GM12878 (cell line): ENCODE measurements around the gene G2E3. TPM values are rescaled to one million over a fixed set of nuclear protein-coding genes. Genes with fewer than 3 reads are reported as not detected.
"Not testable (repeated sequence)": the region's sequence is repeated elsewhere in the genome, so short reads cannot be mapped to it uniquely, and the experiment has no call there.

ENCODE experiments used
- ATAC-seq: fragments of 200-7000 bp; cut with Tn5 transposase; 3 replicates; pipeline ENCODE4 v1.9.1; 2020; ENCODE audit warnings: mild to moderate bottlenecking, moderate library complexity
- BruUV-seq: library from RNA; stranded (reverse); fragments of 400-500 nt; replicated peaks from 2 replicates; lab custom pipeline; 2021; lab: Mats Ljungman, UMichigan
- CTCF ChIA-PET: fragments of 300-600 bp; sonication (Branson Sonifier 250); formaldehyde crosslinking; extraction: SDS; loops from one replicate; lab custom pipeline; 2021; ENCODE audit warnings: inconsistent platforms; lab: Yijun Ruan, JAX
- POLR2A ChIA-PET: fragments of 350-600 bp; formaldehyde crosslinking; extraction: SDS; loops from one replicate; lab custom pipeline; 2021; ENCODE audit warnings: inconsistent platforms; lab: Charles Lee
- RAD21 ChIA-PET: fragments of 300-600 bp; sonication (Branson Sonifier 250); formaldehyde crosslinking; loops from one replicate; lab custom pipeline; 2023; ENCODE audit warnings: antibody characterized with exemption; ENCODE audit not compliant: unreplicated experiment; lab: Charles Lee
- SMC1A ChIA-PET: fragments of 300-600 bp; sonication (Branson Sonifier 250); formaldehyde crosslinking; loops from one replicate; lab custom pipeline; 2023; ENCODE audit not compliant: unreplicated experiment, uncharacterized antibody; lab: Charles Lee
- DNase-seq: peaks from one replicate; pipeline ENCODE4 v3.0.0-alpha.2; 2011; ENCODE audit warnings: low read depth, low spot score
- FAIRE-seq: peaks from 3 replicates; lab custom pipeline; 2011; peaks lifted over from hg19 to GRCh38; lab: Jason Lieb, UNC
- H2AFZ ChIP-seq: 2 replicates; pipeline ENCODE4 v1.6.0; 2011; ENCODE audit warnings: low read depth, low read length, control low read depth; ENCODE audit not compliant: control insufficient read depth
- H3K27ac ChIP-seq: 2 replicates; pipeline ENCODE4 v1.5.1; 2011; ENCODE audit warnings: control low read depth; ENCODE audit not compliant: control insufficient read depth, insufficient read depth
- H3K27me3 ChIP-seq, 2 experiments: replicated peaks in 1 of 2; 2 replicates each; pipeline versions ENCODE4 v1.6.0 to v1.6.1; 2011; ENCODE audit warnings: low read length in 1 of 2; ENCODE audit not compliant: control insufficient read depth in 2 of 2, insufficient read depth in 2 of 2
- H3K36me3 ChIP-seq, 2 experiments: 2 replicates each; pipeline ENCODE4 v1.5.1; 2011; ENCODE audit warnings: low read length in 1 of 2; ENCODE audit not compliant: control insufficient read depth in 2 of 2, insufficient read depth in 2 of 2
- H3K4me1 ChIP-seq: 2 replicates; pipeline ENCODE4 v1.6.1; 2011; ENCODE audit warnings: mild to moderate bottlenecking, low read length, moderate library complexity, mixed read lengths; ENCODE audit not compliant: control insufficient read depth, insufficient read depth
- H3K4me2 ChIP-seq: 2 replicates; pipeline ENCODE4 v1.6.0; 2011; ENCODE audit warnings: control low read depth; ENCODE audit not compliant: control insufficient read depth, insufficient read depth
- H3K4me3 ChIP-seq: fragments of 200-600 bp; sonication (generic); 2 replicates; pipeline ENCODE4 v1.5.1; 2016
- H3K79me2 ChIP-seq: 2 replicates; pipeline ENCODE4 v1.6.0; 2011; ENCODE audit warnings: low read length; ENCODE audit not compliant: control insufficient read depth, insufficient read depth
- H3K9ac ChIP-seq: 2 replicates; pipeline ENCODE4 v1.8.0; 2011; ENCODE audit warnings: low read length, control low read depth, mixed read lengths; ENCODE audit not compliant: control insufficient read depth, insufficient read depth
- H3K9me3 ChIP-seq: replicated peaks from 3 replicates; pipeline ENCODE4 v1.5.1; 2011; ENCODE audit warnings: mild to moderate bottlenecking, low read length; ENCODE audit not compliant: control insufficient read depth, insufficient read depth
- H4K20me1 ChIP-seq: 2 replicates; pipeline ENCODE4 v1.6.0; 2011; ENCODE audit not compliant: control insufficient read depth, insufficient read depth
- BMI1 ChIP-seq: fragments of 450-650 bp; IDR thresholded peaks from 2 replicates; pipeline ENCODE4 v1.6.1; 2016; ENCODE audit warnings: mild to moderate bottlenecking, moderate library complexity, borderline replicate concordance
- CBX5 ChIP-seq: sonication (generic); IDR thresholded peaks from 2 replicates; pipeline ENCODE4 v1.6.1; 2016; ENCODE audit warnings: low read depth, moderate library complexity, mild to moderate bottlenecking, inconsistent platforms
- MEF2A ChIP-seq: IDR thresholded peaks from 2 replicates; pipeline ENCODE4 v1.6.1; 2011; ENCODE audit warnings: low read depth, mild to moderate bottlenecking, low read length, moderate library complexity; ENCODE audit not compliant: insufficient read depth
- MEF2B ChIP-seq: fragments of 450-650 bp; IDR thresholded peaks from 2 replicates; pipeline ENCODE4 v1.6.1; 2018; ENCODE audit warnings: mild to moderate bottlenecking, moderate library complexity; ENCODE audit not compliant: partially characterized antibody, poor library complexity, severe bottlenecking
- RBBP5 ChIP-seq: fragments of 200-600 bp; sonication (generic); conservative IDR thresholded peaks from 2 replicates; pipeline ENCODE4 v1.6.1; 2016
- RUNX3 ChIP-seq: IDR thresholded peaks from 2 replicates; pipeline ENCODE4 v1.6.1; 2012; ENCODE audit warnings: low read length, inconsistent platforms
- SIN3A ChIP-seq: IDR thresholded peaks from 2 replicates; pipeline ENCODE4 v1.6.1; 2012; ENCODE audit warnings: low read depth, low read length, improper control_type of control experiment
- STAT1 ChIP-seq: fragments of 450-650 bp; conservative IDR thresholded peaks from 2 replicates; pipeline ENCODE4 v1.6.1; 2014; ENCODE audit warnings: antibody characterized with exemption, mild to moderate bottlenecking
- STAT3 ChIP-seq: IDR thresholded peaks from 2 replicates; pipeline ENCODE4 v1.6.1; 2011; ENCODE audit warnings: low read depth, low read length, improper control_type of control experiment
- SUZ12 ChIP-seq: fragments of 200-600 bp; sonication (generic); IDR thresholded peaks from one replicate; pipeline ENCODE4 v1.6.1; 2018; ENCODE audit warnings: antibody characterized with exemption, mild to moderate bottlenecking; ENCODE audit not compliant: unreplicated experiment
- ZNF622 ChIP-seq: fragments of 450-650 bp; IDR thresholded peaks from 2 replicates; pipeline ENCODE4 v1.6.1; 2017; ENCODE audit warnings: mild to moderate bottlenecking, inconsistent platforms
- WGBS: methylation state at CpG from one replicate; pipeline ENCODE4 v1.1.6; 2016; ENCODE audit warnings: low lambda C conversion rate; ENCODE audit not compliant: insufficient replicate concordance, insufficient coverage; ENCODE audit errors: missing lambda C conversion rate; 5-methylcytosine and 5-hydroxymethylcytosine counted together
- in situ Hi-C: fragments of 300-500 bp; cut with MboI; formaldehyde crosslinking; loops from 9 replicates; pipeline ENCODE4 v1.14.3; 2018; ENCODE audit warnings: mixed read lengths
- intact Hi-C: fragments of 100-400 bp; cut with micrococcal nuclease; formaldehyde crosslinking; loops from one replicate; pipeline ENCODE4 v1.14.2; 2022; ENCODE audit not compliant: unreplicated experiment
- polyA plus RNA-seq, 11 experiments: library from polyadenylated mRNA; depleted of rRNA in 4 of 11; unstranded in 6 of 11; stranded (reverse) in 5 of 11; fragments of >200 nt; fragmentation: Nextera tagmentation in 4 of 11; fragmentation: Illumina TruSeq in 1 of 11; extraction: Ambion mirVana in 4 of 11; extraction: Trizol in 1 of 11; gene quantifications; 1 replicate in 1 of 11; 2 replicates in 10 of 11; pipeline versions ENCODE4 v1.2.1 to v1.2.3, GENCODE V29; 2011 to 2016; ENCODE audit warnings: inconsistent platforms in 2 of 11, missing spikeins in 2 of 11, low read depth in 1 of 11
- total RNA-seq, 4 experiments: library from RNA; depleted of rRNA in 3 of 4; stranded (reverse); fragments of >200 nt in 3 of 4; fragmentation: Illumina TruSeq in 1 of 4; extraction: Trizol in 1 of 4; gene quantifications; 2 replicates each; pipeline versions ENCODE4 v1.2.1 to v1.2.3, GENCODE V29; 2013 to 2021

G2E3 gene
- total and polyA plus RNA-seq, 10 of the 15 experiments (the other 5 are each of a cell fraction or from before 2014, with no cell fraction given): 10.0 to 38.0 (median 21.1) TPM

- H3K36me3 ChIP-seq: peaks cover 0 to 23% of the 10 kb centered on the region in 2 experiments; a peak in 2 of 4 replicates
- no peak for TF ChIP-seq BMI1
- TF ChIP-seq CBX5: no peak
- TF ChIP-seq RUNX3: no peak
- TF ChIP-seq SIN3A: no peak
- TF ChIP-seq SUZ12: no peak
- TF ChIP-seq STAT3: no peak
- no peak for TF ChIP-seq MEF2B
- TF ChIP-seq RBBP5: no peak
- TF ChIP-seq MEF2A: no peak
- TF ChIP-seq STAT1: no peak
- no peak for TF ChIP-seq ZNF622
- TF ChIP-seq, all 136 proteins: peak for 0
- H3K27ac ChIP-seq: no peak overlapping the region
- no TSS peak for BruUV-seq
- no peak overlapping the region for H3K4me3 ChIP-seq
- no peaks in the 10 kb centered on the region for H3K79me2 ChIP-seq
- H3K27me3 ChIP-seq: no peaks in the 10 kb centered on the region
- intact Hi-C loops: no loop called here
- no peaks in the 10 kb centered on the region for H4K20me1 ChIP-seq
- no peak overlapping the region for H2AFZ ChIP-seq
- peaks cover 8% of the 10 kb centered on the region for H3K9me3 ChIP-seq
- ChIA-PET CTCF (no interaction called here), POLR2A (no interaction called here), SMC1A (interaction anchor here (2.0 kb wide), 1 partner anchor 19 kb away, joined by 5 read pairs; the partner anchor contains the start of gene SCFD1), RAD21 (no interaction called here)
- FAIRE-seq (no peak), ATAC-seq (no peak), DNase-seq (no peak)
- H3K9ac ChIP-seq: no peak overlapping the region
- 96% methylated on average over 1 of the region's 1 CpG for WGBS
- no peak overlapping the region for H3K4me2 ChIP-seq
- no peaks in the 10 kb centered on the region for H3K4me1 ChIP-seq
- in situ Hi-C loops: no loop called here
Observed at GRCh38 chr14:30641207-30641606, 82.2 kb downstream of the G2E3 start.

GRCh38 chr14:30644462-30644861 is 85.5 kb downstream of the G2E3 start:
- 89% methylated on average over 5 of the region's 5 CpGs for WGBS
- RAD21 ChIA-PET, H4K20me1 ChIP-seq, FAIRE-seq, H2AFZ ChIP-seq, H3K4me1 ChIP-seq, H3K27ac ChIP-seq, H3K79me2 ChIP-seq, H3K9me3 ChIP-seq, H3K9ac ChIP-seq, SMC1A ChIA-PET, intact Hi-C loops, POLR2A ChIA-PET, ATAC-seq, DNase-seq, BruUV-seq, in situ Hi-C loops, H3K4me2 ChIP-seq, H3K4me3 ChIP-seq, H3K27me3 ChIP-seq: not testable (repeated sequence)
- H3K36me3 ChIP-seq: peaks cover 1 to 20% of the 10 kb centered on the region in 2 experiments; a peak in 2 of 4 replicates
- CTCF ChIA-PET: interaction anchor here (1.3 kb wide), 1 partner anchor 11 kb away, joined by 3 read pairs; no protein-coding TSS in a partner anchor
